Measurements from ENCODE around the gene PRRT3. TPM values are rescaled to one million over a fixed set of nuclear protein-coding genes. Genes with fewer than 3 reads are reported as not detected.

Gene PRRT3
- total RNA-seq, 1 experiment from 2014 or later = 19.5 TPM

GRCh38 chr3:9898467-9899241 is 53.6 kb downstream of the PRRT3 start:
- no peak overlapping the region for H2AFZ ChIP-seq (ENCODE audit: low read length)
- H4K20me1 ChIP-seq (ENCODE audit: control insufficient read depth, insufficient read depth, insufficient read length) = no peaks in the 10 kb centered on the region
- Mint-ChIP-seq H3K4me1 (peaks cover 15 to 27% of the 10 kb centered on the region in 2 experiments), H3K27ac (peak overlapping the region; percentile 10 to 63 (median 25); a peak in 3 of 7 replicates), H3K36me3 (ENCODE audit: insufficient read depth in 1 of 3, low read depth in 3 of 3) (peaks cover 3 to 10% (median 10%) of the 10 kb centered on the region in 3 experiments; a peak in 5 of 7 replicates), H3K9me3 (no peaks in the 10 kb centered on the region), H3K4me3 (no peak overlapping the region; a peak in 1 of 5 replicates), H3K27me3 (ENCODE audit: low read depth) (no peaks in the 10 kb centered on the region)
- DNase-seq = no peak
- H2BK15ac ChIP-seq (ENCODE audit: low read depth, low read length) = no peak overlapping the region
- H3K18ac ChIP-seq (ENCODE audit: insufficient read length, low read depth, low read length) = no peak overlapping the region
- no peak overlapping the region for H4K91ac ChIP-seq (ENCODE audit: insufficient read length, low read depth, low read length)
- H3K4me1 ChIP-seq (ENCODE audit: insufficient read depth, low read length) = no peaks in the 10 kb centered on the region; the same call in 1 of the 2 replicates
- H2BK12ac ChIP-seq (ENCODE audit: insufficient read length, low read depth, low read length) = no peak overlapping the region
- H3K27ac ChIP-seq (ENCODE audit: insufficient read length, low read depth, low read length) = no peak overlapping the region
- H2BK5ac ChIP-seq (ENCODE audit: insufficient read length, low read length) = no peak overlapping the region
- H3K79me2 ChIP-seq (ENCODE audit: insufficient read depth, low read length) = no peaks in the 10 kb centered on the region
- no peak overlapping the region for H3K14ac ChIP-seq (ENCODE audit: insufficient read depth, low read length)
- no peak overlapping the region for H4K5ac ChIP-seq (ENCODE audit: insufficient read length, low read depth, low read length)
- WGBS (ENCODE audit: extremely low coverage, insufficient read length, low lambda C conversion rate) = no CpG with 5 or more reads among the region's 8 CpGs
- no peak overlapping the region for H4K8ac ChIP-seq (replicated peaks; ENCODE audit: insufficient read length, low read depth, low read length)
- no peaks in the 10 kb centered on the region for H3K9me3 ChIP-seq (ENCODE audit: control insufficient read depth, low read depth, low read length)
- no peaks in the 10 kb centered on the region for H3K79me1 ChIP-seq (ENCODE audit: insufficient read depth, low read depth, low read length, poor library complexity, severe bottlenecking)
- no peaks in the 10 kb centered on the region for H3K23me2 ChIP-seq (ENCODE audit: insufficient read length, low read depth, low read length, poor library complexity, severe bottlenecking)
- H3K56ac ChIP-seq (ENCODE audit: insufficient read length, low read depth, low read length) = no peak overlapping the region
- H3K27me3 ChIP-seq (ENCODE audit: insufficient read depth, low read length) = no peaks in the 10 kb centered on the region
- H3K4me2 ChIP-seq (ENCODE audit: insufficient read depth, insufficient read length, low read length) = no peak overlapping the region
- no peak overlapping the region for H3K23ac ChIP-seq (ENCODE audit: insufficient read length, low read depth, low read length)
- no peak overlapping the region for H2AK5ac ChIP-seq (ENCODE audit: insufficient read length, low read length)
- no peak for TF ChIP-seq CTCF (conservative IDR thresholded peaks at IDR 0.05)
- no peak overlapping the region for H2BK120ac ChIP-seq (ENCODE audit: low read depth, low read length, poor library complexity, severe bottlenecking)
- H2BK20ac ChIP-seq (ENCODE audit: low read depth, low read length, poor library complexity, severe bottlenecking) = no peak overlapping the region
- no peak overlapping the region for H3K4ac ChIP-seq (ENCODE audit: low read depth, low read length)
- no peak overlapping the region for H3T11ph ChIP-seq (ENCODE audit: low read length)
- no peak overlapping the region for H3K9ac ChIP-seq (ENCODE audit: extremely low read depth, insufficient read length, low read length)

All from H9 (cell line).